Activated CD8-positive, alpha-beta memory T cell treated with anti-CD3 and anti-CD28 coated beads, Interleukin-2, amount 50 U/mL, for 48 hours (primary cell): Measurements from ENCODE around the gene EPB41L3.
"Not testable (repeated sequence)": the region's sequence is repeated elsewhere in the genome, so short reads cannot be mapped to it uniquely, and the experiment has no call there.

Experiments used
- DNase-seq: peaks from one replicate; pipeline ENCODE4 v3.0.0-alpha.2; 2020

Gene EPB41L3

GRCh38 chr18:5530629-5531178, 13.1 kb downstream of the EPB41L3 start:
- no peak for DNase-seq

- DNase-seq: no peak
These were observed 14.3 kb downstream of the EPB41L3 start for GRCh38 chr18:5529471-5529870.

- DNase-seq: no peak
These were observed 16.2 kb downstream of the EPB41L3 start for GRCh38 chr18:5527603-5528002.

- no peak for DNase-seq
These were observed 19.1 kb downstream of the EPB41L3 start for GRCh38 chr18:5524660-5525059.

- DNase-seq: no peak
These were observed 22.8 kb downstream of the EPB41L3 start for GRCh38 chr18:5521000-5521399.

- DNase-seq: no peak
These were observed 23.3 kb downstream of the EPB41L3 start for GRCh38 chr18:5520464-5520863.

GRCh38 chr18:5519448-5520298, 24.1 kb downstream of the EPB41L3 start:
- DNase-seq: no peak

GRCh38 chr18:5518899-5519371, 24.9 kb downstream of the EPB41L3 start:
- no peak for DNase-seq

GRCh38 chr18:5518179-5518770, 25.5 kb downstream of the EPB41L3 start:
- no peak for DNase-seq

- no peak for DNase-seq
These were observed 27.0 kb downstream of the EPB41L3 start for GRCh38 chr18:5516841-5517240.

GRCh38 chr18:5515011-5515784, 28.6 kb downstream of the EPB41L3 start:
- DNase-seq: no peak

GRCh38 chr18:5513947-5514346, 29.9 kb downstream of the EPB41L3 start:
- no peak for DNase-seq

GRCh38 chr18:5512176-5512575, 31.6 kb downstream of the EPB41L3 start:
- no peak for DNase-seq

GRCh38 chr18:5511541-5511940, 32.3 kb downstream of the EPB41L3 start:
- not testable (repeated sequence) for DNase-seq

- DNase-seq: no peak
These were observed 33.5 kb downstream of the EPB41L3 start for GRCh38 chr18:5510135-5510846.

GRCh38 chr18:5508821-5509220, 35.0 kb downstream of the EPB41L3 start:
- no peak for DNase-seq

- DNase-seq: no peak
These were observed 36.0 kb downstream of the EPB41L3 start for GRCh38 chr18:5507756-5508155.

GRCh38 chr18:5506174-5506573, 37.6 kb downstream of the EPB41L3 start:
- DNase-seq: no peak

- DNase-seq: no peak
These were observed 40.1 kb downstream of the EPB41L3 start for GRCh38 chr18:5503740-5504139.

GRCh38 chr18:5500158-5500939, 43.4 kb downstream of the EPB41L3 start:
- no peak for DNase-seq

GRCh38 chr18:5498452-5498851, 45.3 kb downstream of the EPB41L3 start:
- DNase-seq: no peak

GRCh38 chr18:5496305-5496704, 47.5 kb downstream of the EPB41L3 start:
- no peak for DNase-seq
